ENCODE measurements around the gene RNF227.
A peak's percentile ranks its signal among the peaks of the same experiment; 100 is the strongest.

RNF227 gene

GRCh38 chr17:7887482-7888183, 28.5 kb downstream of the RNF227 start:
- DNase-seq, result peak; percentile 91

GRCh38 chr17:7887038-7887481, 29.0 kb downstream of the RNF227 start:
- DNase-seq, result no peak

GRCh38 chr17:7886227-7887037, 29.7 kb downstream of the RNF227 start:
- DNase-seq, result peak; percentile 83

GRCh38 chr17:7885367-7886226, 30.5 kb downstream of the RNF227 start:
- DNase-seq, result peak; percentile 83

- peak; percentile 76 for DNase-seq
Measured at GRCh38 chr17:7884581-7885366, 31.3 kb downstream of the RNF227 start.

GRCh38 chr17:7883781-7884386, 32.2 kb downstream of the RNF227 start:
- no peak for DNase-seq

GRCh38 chr17:7882629-7883028, 33.5 kb downstream of the RNF227 start:
- no peak for DNase-seq

- no peak for DNase-seq
Measured at GRCh38 chr17:7882068-7882467, 34.0 kb downstream of the RNF227 start.

GRCh38 chr17:7881276-7882054, 34.6 kb downstream of the RNF227 start:
- DNase-seq, result no peak

GRCh38 chr17:7880076-7880868, 35.8 kb downstream of the RNF227 start:
- DNase-seq, result no peak

- no peak for DNase-seq
Measured at GRCh38 chr17:7878234-7878633, 37.9 kb downstream of the RNF227 start.

GRCh38 chr17:7875804-7876370, 40.2 kb downstream of the RNF227 start:
- no peak for DNase-seq

- no peak for DNase-seq
Measured at GRCh38 chr17:7873051-7873450, 43.0 kb downstream of the RNF227 start.

GRCh38 chr17:7867881-7868329, 48.2 kb downstream of the RNF227 start:
- peak; percentile 58 for DNase-seq

- DNase-seq, result peak; percentile 47
Measured at GRCh38 chr17:7864995-7865650, 51.0 kb downstream of the RNF227 start.

- peak; percentile 37 for DNase-seq
Measured at GRCh38 chr17:7864384-7864783, 51.7 kb downstream of the RNF227 start.

Measured in activated CD8-positive, alpha-beta memory T cell treated with anti-CD3 and anti-CD28 coated beads for 24 hours (primary cell).